ENCODE measurements around the gene HPCAL1. TPM values are rescaled to one million over a fixed set of nuclear protein-coding genes. Genes with fewer than 3 reads are reported as not detected.

The HPCAL1 gene
- total and polyA plus RNA-seq, 2 donors (not counting 1 experiment from before 2014, with no cell fraction given) = 60.3 to 65.1 TPM

DNA sequence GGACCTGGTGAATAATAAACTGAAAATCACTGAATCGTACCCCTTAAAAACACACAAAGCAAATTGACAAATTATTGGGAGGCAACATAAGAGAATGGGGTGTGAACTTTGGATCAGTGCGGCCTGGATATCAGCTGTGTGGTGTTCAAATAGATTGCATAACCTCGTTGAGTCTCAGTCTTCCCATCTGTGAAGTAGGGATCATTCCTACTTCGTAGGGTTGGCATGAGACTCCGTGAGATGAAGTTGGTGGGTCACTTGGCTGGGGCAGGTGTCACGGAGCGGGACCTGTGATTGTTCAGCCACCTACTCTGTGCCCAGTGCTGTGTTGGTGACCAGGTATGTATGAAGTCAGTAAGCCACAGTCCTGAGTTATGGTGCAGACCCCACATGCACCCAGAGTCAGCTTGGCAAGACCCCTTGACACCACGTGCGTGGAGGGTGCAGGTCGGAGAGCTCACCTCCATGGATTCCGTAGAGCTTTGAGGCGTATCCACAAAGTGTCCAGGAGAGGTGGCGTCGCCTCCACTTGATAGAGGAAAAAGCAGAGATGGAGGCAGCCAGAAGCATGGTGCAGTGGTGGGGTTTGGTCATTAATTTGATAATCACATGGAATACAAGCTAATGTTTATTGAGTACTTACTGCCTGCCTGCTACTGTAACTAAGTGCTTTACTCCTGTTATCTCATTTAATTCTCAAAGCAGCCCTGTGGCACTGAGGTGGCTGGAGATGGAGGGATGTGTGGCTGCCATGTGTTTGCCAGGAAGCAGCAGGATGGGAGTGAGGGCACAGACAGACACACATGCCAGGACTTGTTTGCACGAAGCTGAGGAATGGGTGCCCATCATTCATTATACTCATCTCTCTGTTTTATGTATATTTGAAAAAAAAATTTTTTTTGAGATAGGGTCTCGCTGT is 35.8 kb downstream of the HPCAL1 start:
- intact Hi-C loops (cut with micrococcal nuclease) = no loop called here
- peaks cover 0 to 10% (median 5%) of the 10 kb centered on the region in 3 donors for H3K9me3 ChIP-seq (ENCODE audit: control extremely low read depth in 1 of 3, control insufficient read depth in 2 of 3, insufficient read depth in 1 of 3, low read length in 2 of 3)
- H3K4me2 ChIP-seq (replicated peaks; ENCODE audit: low read depth, low read length, poor library complexity, severe bottlenecking) = no peak overlapping the region
- H3K79me2 ChIP-seq (ENCODE audit: control insufficient read depth, insufficient read depth, low read length) = peaks cover 81% of the 10 kb centered on the region
- H2AFZ ChIP-seq (ENCODE audit: insufficient read depth, low read depth, low read length, poor library complexity, severe bottlenecking) = no peak overlapping the region
- H3K27me3 ChIP-seq (replicated peaks in 1 of 4; ENCODE audit: control extremely low read depth in 1 of 4, control insufficient read depth in 3 of 4, insufficient read depth in 4 of 4, low read length in 3 of 4) = no peaks in the 10 kb centered on the region
- ATAC-seq (ENCODE audit: low read depth) (no peak), DNase-seq (no peak)
- TF ChIP-seq, protein P1, sequence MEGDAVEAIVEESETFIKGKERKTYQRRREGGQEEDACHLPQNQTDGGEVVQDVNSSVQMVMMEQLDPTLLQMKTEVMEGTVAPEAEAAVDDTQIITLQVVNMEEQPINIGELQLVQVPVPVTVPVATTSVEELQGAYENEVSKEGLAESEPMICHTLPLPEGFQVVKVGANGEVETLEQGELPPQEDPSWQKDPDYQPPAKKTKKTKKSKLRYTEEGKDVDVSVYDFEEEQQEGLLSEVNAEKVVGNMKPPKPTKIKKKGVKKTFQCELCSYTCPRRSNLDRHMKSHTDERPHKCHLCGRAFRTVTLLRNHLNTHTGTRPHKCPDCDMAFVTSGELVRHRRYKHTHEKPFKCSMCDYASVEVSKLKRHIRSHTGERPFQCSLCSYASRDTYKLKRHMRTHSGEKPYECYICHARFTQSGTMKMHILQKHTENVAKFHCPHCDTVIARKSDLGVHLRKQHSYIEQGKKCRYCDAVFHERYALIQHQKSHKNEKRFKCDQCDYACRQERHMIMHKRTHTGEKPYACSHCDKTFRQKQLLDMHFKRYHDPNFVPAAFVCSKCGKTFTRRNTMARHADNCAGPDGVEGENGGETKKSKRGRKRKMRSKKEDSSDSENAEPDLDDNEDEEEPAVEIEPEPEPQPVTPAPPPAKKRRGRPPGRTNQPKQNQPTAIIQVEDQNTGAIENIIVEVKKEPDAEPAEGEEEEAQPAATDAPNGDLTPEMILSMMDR (IDR thresholded peaks at IDR 0.05) = no peak
- TF ChIP-seq EZH2 (IDR thresholded peaks at IDR 0.05; ENCODE audit: borderline replicate concordance, insufficient read depth, low read depth, low read length, poor library complexity, severe bottlenecking) = no peak
- Mint-ChIP-seq H3K27ac (no peak overlapping the region), H3K27me3 (no peaks in the 10 kb centered on the region), H3K9me3 (ENCODE audit: insufficient read depth) (peaks cover 4% of the 10 kb centered on the region), H3K4me1 (peaks cover 31% of the 10 kb centered on the region), H3K4me3 (no peak overlapping the region)
- ChIA-PET CTCF (interaction anchor here (2.0 to 2.1 kb wide), 2 partner anchors 34 to 71 kb away, joined by 4 to 9 read pairs; no protein-coding TSS in a partner anchor), POLR2A (interaction anchor here (0.5 kb wide), 1 partner anchor 11 kb away, joined by 6 read pairs; no protein-coding TSS in a partner anchor)
- H3K4me3 ChIP-seq (ENCODE audit: control extremely low read depth in 1 of 5, extremely low read depth in 1 of 5, insufficient read depth in 1 of 5, low read depth in 2 of 5, low read length in 4 of 5) = no peak overlapping the region
- H4K20me1 ChIP-seq (ENCODE audit: control insufficient read depth, insufficient read depth, low read length, poor library complexity, severe bottlenecking) = peaks cover 63% of the 10 kb centered on the region
- no peak overlapping the region for H3K9ac ChIP-seq (ENCODE audit: low read length)
- WGBS (ENCODE audit: insufficient coverage) = 95% methylated on average over 14 of the region's 16 CpGs
- H3K27ac ChIP-seq (ENCODE audit: low read length in 2 of 2) = no peak overlapping the region
- H3K4me1 ChIP-seq (ENCODE audit: control insufficient read depth in 2 of 2, insufficient read depth in 2 of 2, low read length in 2 of 2) = peaks cover 4 to 8% of the 10 kb centered on the region in 2 donors
- H3K36me3 ChIP-seq (replicated peaks in 1 of 2; ENCODE audit: control extremely low read depth in 1 of 2, control insufficient read depth in 1 of 2, extremely low read depth in 1 of 2, insufficient read depth in 2 of 2, low read length in 1 of 2) = peaks cover 0 to 7% of the 10 kb centered on the region in 2 experiments
